ENCODE measurements around the gene CDH4.

DNA sequence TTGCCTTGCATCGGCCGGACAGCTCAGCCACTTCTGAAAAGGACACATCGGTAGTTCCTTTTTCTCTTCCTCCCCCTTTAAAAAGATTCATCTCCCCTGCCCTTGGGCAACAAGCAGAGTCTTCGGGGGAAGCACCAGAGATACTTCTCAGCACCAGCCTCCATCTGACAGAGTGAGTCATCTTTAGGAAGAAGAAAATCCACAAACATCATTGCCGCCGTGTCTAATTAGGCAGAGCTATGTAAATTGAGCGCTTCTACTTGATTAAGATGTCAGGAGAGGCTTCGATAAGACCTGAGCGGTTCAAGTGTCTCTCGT lies 627.2 kb downstream of the CDH4 start:
- TF ChIP-seq, protein P1, sequence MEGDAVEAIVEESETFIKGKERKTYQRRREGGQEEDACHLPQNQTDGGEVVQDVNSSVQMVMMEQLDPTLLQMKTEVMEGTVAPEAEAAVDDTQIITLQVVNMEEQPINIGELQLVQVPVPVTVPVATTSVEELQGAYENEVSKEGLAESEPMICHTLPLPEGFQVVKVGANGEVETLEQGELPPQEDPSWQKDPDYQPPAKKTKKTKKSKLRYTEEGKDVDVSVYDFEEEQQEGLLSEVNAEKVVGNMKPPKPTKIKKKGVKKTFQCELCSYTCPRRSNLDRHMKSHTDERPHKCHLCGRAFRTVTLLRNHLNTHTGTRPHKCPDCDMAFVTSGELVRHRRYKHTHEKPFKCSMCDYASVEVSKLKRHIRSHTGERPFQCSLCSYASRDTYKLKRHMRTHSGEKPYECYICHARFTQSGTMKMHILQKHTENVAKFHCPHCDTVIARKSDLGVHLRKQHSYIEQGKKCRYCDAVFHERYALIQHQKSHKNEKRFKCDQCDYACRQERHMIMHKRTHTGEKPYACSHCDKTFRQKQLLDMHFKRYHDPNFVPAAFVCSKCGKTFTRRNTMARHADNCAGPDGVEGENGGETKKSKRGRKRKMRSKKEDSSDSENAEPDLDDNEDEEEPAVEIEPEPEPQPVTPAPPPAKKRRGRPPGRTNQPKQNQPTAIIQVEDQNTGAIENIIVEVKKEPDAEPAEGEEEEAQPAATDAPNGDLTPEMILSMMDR (IDR thresholded peaks at IDR 0.05) = no peak
- no peak for TF ChIP-seq ZFX (IDR thresholded peaks at IDR 0.05; ENCODE audit: borderline replicate concordance)
